ENCODE measurements around the gene IFNL3.

DNA sequence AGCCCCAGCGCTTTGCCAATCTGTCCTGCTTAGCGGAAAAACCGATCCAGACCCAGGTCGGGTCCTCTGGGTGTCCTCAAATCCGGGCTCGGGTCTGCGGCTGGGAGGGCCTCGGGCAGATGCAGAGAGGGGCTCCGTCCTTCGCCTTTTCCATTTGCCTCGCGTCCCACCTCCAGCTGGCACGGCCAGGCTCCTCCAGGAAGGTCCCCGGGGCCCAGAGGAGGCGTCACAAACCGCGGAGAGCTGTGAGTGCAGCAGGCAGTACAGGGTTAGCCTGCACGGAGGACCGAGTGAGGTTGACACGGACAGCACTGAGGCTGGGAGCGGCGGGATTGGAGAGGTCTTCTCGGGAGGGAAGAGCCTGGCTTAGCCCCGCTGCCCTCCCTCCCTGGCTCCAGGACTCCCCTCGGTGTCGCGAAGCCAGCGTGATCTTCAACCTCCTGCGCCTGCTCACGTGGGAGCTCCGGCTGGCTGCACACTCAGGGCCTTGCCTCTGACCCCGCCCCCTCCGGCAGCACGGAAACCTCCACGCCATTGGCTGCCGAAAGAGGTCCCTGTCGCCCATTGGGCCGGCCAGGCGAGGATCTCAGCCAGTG is 20.6 kb upstream of the IFNL3 start:
- TF ChIP-seq SIN3A (IDR thresholded peaks at IDR 0.05; ENCODE audit: borderline replicate concordance, insufficient read depth, low read length) (no peak), POLR2AphosphoS5 (IDR thresholded peaks at IDR 0.05; ENCODE audit: low read depth, low read length) (no peak), TAF1 (IDR thresholded peaks at IDR 0.05; ENCODE audit: borderline replicate concordance, insufficient read depth, low read length) (no peak), REST (IDR thresholded peaks at IDR 0.05; ENCODE audit: insufficient read depth in 1 of 2, low read depth in 2 of 2, low read length in 2 of 2) (no peak)

All from PFSK-1 (cell line).